Medulla oblongata (tissue), 1 donor: Measurements from ENCODE around the gene BAIAP2.

Source experiments
- DNase-seq: peaks from one replicate; pipeline ENCODE4 v3.0.0-alpha.2; 2015; ENCODE audit errors: extremely low spot score

BAIAP2 gene

GRCh38 chr17:81037798-81038733 is 3.1 kb downstream of the BAIAP2 start:
- no peak for DNase-seq

GRCh38 chr17:81039096-81039495 is 4.1 kb downstream of the BAIAP2 start:
- DNase-seq = no peak

DNA sequence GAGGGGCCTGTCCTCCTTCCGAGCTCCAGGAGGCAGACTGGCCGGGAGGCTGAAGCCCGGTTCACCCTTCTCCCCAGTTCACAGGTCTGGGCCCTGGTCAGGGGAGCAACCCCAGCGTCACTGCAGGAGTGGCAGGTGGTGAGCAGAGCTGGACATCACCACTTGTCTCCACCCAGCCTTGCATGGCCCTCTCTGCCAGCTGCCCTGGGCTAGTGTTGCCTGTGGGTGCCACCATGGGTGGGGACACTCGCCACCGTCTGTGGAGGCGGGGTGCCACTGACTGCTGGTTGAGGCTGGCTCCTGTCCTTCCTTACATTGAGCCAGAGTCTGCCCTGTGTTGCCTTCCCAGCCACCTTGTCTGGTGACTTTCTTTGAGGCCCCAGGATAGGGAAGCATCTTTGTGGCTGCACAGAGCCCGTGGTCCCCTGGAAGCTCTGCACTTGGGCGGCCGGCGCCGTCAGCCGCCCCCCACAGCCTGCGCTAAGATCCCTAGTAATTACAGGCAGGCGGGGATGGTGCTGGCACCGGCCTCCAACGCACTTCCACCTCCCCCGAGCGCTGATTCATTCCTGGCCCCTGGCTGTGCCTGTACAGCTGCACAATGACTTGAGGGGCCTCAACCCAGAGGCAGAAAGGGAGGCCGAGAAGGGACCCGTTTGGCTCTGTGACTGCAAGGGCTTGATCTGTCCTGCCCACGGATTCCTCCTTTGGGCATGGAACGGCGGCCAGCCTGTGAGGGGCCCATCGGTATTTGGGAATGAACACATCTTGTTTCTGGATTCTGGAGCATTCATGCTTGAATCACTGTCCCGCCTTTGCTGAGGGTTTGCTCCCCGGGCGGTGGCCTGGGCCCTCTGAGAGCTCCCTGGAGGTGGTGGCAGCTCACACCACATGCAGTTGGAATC is 5.2 kb downstream of the BAIAP2 start:
- DNase-seq = no peak

GRCh38 chr17:81040791-81041337 is 5.9 kb downstream of the BAIAP2 start:
- DNase-seq = no peak

DNA sequence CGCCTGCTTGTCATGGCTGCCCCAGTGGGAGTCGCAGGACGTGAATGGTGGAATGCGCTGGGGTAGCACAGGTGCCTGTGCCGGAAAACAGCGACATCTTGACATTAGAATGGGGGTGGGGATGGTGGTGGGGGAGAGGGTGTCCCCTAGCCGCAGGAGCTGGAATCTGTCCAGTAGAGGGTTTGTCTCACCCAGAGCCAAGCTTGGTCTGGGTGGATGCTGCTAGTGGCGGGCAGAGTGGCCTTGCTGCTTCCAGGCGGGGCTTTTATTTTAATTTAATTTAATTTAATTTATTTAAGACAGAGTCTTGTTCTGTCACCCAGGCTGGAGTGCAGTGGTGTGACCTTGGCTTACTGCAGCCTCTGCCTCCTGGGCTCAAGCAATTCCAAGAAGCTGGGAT is 7.7 kb downstream of the BAIAP2 start:
- no peak for DNase-seq

GRCh38 chr17:81043319-81043724 is 8.4 kb downstream of the BAIAP2 start:
- no peak for DNase-seq

DNA sequence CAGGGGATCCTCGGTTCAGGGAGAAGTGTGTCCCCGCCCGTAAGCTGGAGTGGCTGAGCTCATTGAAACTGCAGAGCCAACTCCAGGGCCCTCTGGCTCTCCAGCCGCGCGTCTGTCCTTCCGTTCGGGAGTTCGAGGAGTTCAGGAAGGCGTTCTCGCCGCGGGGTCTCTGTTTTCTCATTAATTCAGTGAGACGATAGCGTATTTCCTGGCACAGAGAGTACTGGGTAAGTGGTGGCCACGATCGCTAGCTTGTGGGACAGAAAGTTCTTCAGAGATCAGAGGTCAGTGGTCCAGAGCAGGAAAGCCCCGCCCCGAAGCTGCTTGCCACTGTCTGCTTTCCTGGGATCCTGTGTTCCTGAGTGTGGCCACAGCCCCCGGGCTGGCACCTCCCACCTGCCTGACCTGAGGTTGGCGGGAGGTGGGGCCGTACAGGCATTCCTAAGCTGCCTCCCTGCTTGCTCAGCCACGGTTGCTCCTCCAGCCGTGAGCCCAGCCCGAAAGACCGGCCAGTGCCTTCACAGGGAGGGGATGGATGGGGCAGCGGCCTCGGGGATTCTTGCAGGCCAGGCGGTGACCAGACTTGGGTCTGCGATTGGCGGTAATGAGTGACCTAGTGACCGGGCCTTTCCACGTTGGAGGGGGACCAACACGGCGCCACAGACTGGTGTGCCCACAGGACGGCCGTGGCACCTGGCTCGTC is 8.9 kb downstream of the BAIAP2 start:
- DNase-seq = no peak

GRCh38 chr17:81044428-81044763 is 9.4 kb downstream of the BAIAP2 start:
- DNase-seq = no peak

DNA sequence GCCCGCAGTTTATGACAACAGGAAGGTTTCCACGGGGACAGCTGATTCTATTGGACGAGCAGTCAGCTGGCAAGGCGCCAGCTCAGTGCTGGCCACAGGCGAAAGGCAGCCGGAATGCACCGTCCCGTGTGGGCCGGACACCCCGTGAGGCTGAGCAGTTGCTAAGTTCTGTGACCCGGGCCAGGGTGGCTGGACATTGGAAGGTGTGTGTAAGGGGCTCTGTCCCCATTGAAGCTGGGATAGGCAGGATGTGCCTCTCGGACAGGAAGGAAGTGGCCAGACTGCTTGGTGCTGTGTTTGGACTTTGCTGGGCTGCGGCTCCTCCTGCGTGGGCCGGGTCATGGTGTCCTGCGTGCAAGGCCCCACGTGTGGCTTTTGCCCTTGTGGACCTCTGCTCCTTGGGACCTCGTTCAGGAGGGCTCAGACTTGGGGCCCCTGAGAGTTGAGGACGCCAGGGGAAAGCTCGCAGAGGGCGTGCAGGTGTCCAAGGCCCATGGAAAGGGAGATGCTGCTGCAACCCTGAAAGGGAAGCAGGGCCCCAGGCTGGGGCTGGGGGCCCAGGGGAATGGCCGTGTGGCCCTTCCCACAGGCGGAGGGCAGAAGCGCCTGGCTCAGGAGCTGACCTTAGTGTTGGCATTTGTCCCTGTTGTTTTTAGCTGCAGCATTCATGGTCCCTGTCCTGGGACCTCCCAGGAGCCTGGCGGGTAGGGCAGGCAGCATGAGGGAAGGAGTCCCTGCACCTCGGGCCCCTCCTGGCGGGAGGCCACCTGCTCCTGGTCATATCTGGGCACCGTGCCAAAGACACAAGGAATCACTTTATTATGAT is 10.0 kb downstream of the BAIAP2 start:
- peak; percentile 72 for DNase-seq

DNA sequence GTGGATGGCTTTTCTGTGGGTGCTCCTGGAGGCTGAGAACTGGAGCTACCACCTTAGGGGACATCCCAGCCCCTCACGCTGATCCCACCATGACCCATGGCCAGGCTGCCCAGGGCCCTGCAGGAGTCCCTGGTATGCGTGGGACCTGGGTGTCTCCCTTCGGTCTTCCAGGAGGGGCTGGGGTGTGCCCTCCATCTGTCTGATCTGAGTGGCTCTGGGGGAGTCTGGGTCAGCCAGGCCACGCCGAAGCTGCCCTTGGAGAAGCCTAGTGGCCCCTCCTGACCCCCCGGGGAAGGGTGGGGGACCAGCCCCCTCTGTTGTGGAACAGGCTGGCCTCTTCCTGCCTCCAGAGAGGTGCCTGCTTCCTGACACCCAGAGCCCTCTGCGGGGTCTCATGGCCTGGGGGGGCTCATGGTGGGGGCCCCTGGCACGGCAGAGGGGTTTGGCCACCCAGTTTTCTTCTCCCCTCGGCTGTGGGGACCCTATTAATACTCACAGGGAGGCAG is 10.7 kb downstream of the BAIAP2 start:
- DNase-seq = no peak

- no peak for DNase-seq
Observed at GRCh38 chr17:81046132-81046769, 11.3 kb downstream of the BAIAP2 start.

- no peak for DNase-seq
Observed at GRCh38 chr17:81046770-81047359, 11.9 kb downstream of the BAIAP2 start.

DNA sequence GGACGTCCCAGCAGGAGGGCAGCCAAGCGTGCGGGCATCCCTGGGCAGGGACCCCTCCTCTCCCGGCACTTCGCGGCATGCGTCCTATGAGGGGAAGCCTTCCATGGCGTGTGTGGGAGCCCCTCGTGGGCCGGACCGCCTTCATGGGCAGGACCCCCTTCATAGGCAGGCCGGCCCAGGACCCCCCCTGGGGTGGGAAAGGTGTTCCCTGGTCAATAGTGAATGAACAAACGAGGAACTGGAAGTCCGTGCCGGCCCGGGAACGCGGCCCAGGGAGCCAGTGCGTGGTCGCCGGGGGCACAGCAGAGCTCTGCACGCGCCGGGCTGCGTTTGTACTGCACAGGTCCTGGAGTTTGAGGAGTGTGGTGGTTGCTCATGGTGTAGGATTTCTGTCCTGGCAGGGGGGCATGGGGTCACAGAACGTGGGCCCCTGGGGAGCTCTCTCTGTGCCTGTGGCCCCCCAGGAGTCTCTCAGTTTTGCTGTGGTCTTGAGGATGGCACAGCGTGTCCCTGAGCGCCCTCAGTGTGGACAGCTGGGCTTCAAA is 13.9 kb downstream of the BAIAP2 start:
- DNase-seq = no peak

- DNase-seq = no peak
Observed at GRCh38 chr17:81049372-81049911, 14.5 kb downstream of the BAIAP2 start.

DNA sequence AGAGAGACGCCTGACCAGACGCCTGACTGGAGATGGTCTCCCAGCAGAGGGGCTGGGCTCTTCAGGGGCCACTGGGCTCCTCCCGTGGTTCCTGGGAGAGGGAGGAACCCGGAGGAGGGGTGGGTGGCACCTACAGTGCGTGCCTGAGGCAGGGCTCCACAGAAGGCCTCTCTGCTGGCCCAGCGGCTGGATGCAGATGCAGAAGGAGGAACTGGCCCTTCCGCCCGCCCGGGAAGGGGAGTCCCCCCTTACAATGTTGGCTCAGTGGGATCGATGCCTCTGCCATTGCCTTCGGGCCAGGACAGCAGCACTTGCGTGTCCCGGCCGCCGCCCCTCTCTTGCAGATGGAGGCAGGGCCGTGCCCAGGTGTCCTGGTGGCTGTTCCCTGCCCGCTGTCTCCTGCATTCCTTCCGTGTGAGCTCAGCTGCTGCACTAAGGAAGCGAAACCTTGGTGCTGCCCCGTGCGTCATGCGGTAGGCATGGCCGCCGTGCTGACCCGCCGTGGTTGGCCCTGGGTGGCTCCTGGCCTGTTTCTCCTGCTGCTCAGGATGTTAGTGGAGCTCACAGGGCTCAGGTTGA is 15.1 kb downstream of the BAIAP2 start:
- DNase-seq = peak; percentile 72

DNA sequence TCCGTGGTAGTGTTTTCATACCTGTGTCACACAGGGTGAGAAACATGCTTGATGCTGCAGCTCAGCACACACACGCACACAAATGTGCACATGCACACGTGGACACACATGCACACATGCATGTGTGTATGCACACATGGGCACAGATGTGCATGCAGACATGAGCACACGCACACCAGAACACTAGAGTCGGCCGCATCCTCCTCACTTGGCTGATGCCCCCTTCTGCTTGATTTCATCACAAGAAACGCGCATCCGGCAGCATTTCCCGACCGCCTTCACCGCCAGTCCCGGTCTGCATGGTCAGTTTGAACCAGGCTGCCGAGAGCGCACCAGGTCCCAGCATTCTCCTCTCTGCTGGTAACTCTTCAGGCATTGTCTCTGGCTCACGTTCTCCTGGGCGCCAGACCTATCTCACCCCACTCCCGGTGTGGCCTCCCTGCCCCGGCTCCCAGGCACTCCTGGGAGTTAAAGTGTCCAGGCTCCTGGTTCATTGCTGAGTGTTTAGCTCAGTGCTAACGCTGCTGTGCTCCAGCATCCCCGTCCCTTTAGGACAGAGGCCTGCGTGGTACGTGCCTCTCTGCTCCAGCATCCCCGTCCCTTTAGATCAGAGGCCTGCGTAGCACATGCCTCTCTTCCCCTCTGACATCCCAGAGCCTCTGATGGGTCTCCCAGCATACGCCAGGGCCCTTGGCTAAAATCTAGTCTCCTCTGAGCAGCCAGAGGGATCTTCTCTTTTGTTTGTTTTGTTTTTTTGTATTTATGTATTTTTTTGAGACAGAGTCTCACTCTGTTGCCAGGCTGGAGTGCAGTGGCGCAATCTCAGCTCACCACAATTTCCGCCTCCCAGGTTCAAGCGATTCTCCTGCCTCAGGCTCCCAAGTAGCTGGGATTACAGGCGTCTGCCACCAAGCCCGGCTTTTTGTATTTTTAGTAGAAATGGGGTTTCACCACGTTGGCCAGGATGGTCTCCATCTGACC is 16.0 kb downstream of the BAIAP2 start:
- no peak for DNase-seq

DNA sequence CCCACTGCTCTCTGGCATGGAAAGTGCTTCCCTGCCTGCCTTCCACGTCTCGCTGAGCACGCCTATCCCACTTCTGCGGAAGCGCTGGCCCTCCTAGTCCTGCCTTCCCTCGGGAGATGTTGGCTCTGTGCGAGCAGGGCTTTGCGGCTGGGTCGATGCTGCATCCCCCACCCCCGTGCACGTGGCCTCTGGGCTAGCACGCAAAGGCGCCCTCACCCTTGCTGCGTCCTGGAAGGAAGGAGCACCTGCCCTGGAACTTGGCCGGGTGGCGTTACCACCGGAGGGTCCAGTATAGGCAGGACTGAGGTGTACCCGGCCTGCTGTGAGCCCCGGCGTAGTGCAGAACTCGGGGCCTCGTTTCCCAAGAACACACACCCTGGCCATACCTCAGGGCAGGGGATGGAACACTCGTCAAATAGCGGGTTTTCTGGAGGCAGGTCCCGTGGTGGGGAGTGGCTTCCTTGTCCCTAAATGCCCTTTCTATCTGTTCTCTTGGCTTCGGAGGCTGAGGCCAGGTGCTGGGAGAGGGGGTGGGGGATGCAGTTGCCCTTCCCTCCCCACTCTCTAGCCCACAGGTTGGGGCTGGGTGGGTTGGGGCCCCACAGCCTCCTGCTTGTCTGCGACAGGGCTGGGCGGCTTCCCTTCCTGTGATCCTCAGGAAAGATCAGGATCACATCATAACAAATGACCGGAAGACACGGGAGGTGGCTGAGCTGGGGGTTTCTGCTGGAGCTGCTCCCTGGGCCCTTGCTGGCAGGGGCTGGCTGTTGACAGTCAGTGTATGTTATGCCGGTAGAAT is 17.4 kb downstream of the BAIAP2 start:
- no peak for DNase-seq
